Activated naive CD8-positive, alpha-beta T cell treated with anti-CD3 and anti-CD28 coated beads, Interleukin-2, amount 10 ng/mL, durations not matched to agents 7 days and 5 days (primary cell): ENCODE measurements around the gene CDC42EP3. TPM values are rescaled to one million over a fixed set of nuclear protein-coding genes. Genes with fewer than 3 reads are reported as not detected.

Experiments used
- ATAC-seq: fragments of 150-1000 bp; cut with Tn5 transposase; one replicate; pipeline ENCODE4 v1.10.0; 2021; ENCODE audit warnings: low read depth, moderate library complexity
- POLR2A ChIA-PET: fragments of 350-600 bp; sonication (Branson Sonifier 250); formaldehyde crosslinking; loops from one replicate; lab custom pipeline; 2021; ENCODE audit warnings: antibody characterized with exemption; lab: Charles Lee
- DNase-seq: peaks from one replicate; pipeline ENCODE4 v3.0.0; 2021
- H3K27ac Mint-ChIP-seq: one replicate; pipeline ENCODE4 v1.8.0; 2022; ENCODE audit warnings: mild to moderate bottlenecking, mixed read lengths
- H3K27me3 Mint-ChIP-seq: one replicate; pipeline ENCODE4 v1.8.0; 2022; ENCODE audit warnings: mild to moderate bottlenecking, moderate library complexity, mixed read lengths
- H3K36me3 Mint-ChIP-seq: one replicate; pipeline ENCODE4 v1.8.0; 2021; ENCODE audit warnings: mild to moderate bottlenecking, mixed read lengths
- H3K4me1 Mint-ChIP-seq: one replicate; pipeline ENCODE4 v1.8.0; 2021; ENCODE audit warnings: mixed read lengths
- H3K4me3 Mint-ChIP-seq: one replicate; pipeline ENCODE4 v1.8.0; 2022; ENCODE audit warnings: mild to moderate bottlenecking, moderate library complexity, mixed read lengths
- H3K9me3 Mint-ChIP-seq: one replicate; pipeline ENCODE4 v1.8.0; 2021; ENCODE audit warnings: mixed read lengths
- total RNA-seq, 2 experiments: library from RNA; stranded (reverse); gene quantifications; one replicate each; pipeline ENCODE4 v1.2.3, GENCODE V29; 2021

The CDC42EP3 gene
- total RNA-seq, 2 experiments from 2014 or later = 39.5 to 40.1 TPM

GRCh38 chr2:37625796-37626571, 45.5 kb downstream of the CDC42EP3 start:
- no peaks in the 10 kb centered on the region for H3K27me3 Mint-ChIP-seq
- no peaks in the 10 kb centered on the region for H3K9me3 Mint-ChIP-seq
- ATAC-seq (peak; percentile 85), DNase-seq (peak; percentile 49)
- H3K4me3 Mint-ChIP-seq = peak overlapping the region; percentile 73
- peaks cover 42% of the 10 kb centered on the region for H3K4me1 Mint-ChIP-seq
- H3K27ac Mint-ChIP-seq = peak overlapping the region; percentile 90
- POLR2A ChIA-PET = interaction anchor here (0.8 to 2.9 kb wide), 6 partner anchors 11 to 46 kb away, joined by 3 to 15 read pairs (median 6); partner anchors contain the start of gene CDC42EP3
- peaks cover 3% of the 10 kb centered on the region for H3K36me3 Mint-ChIP-seq

- no peaks in the 10 kb centered on the region for H3K27me3 Mint-ChIP-seq
- H3K4me3 Mint-ChIP-seq = peak overlapping the region; percentile 1
- DNase-seq = no peak
- no peak for ATAC-seq
- H3K4me1 Mint-ChIP-seq = peaks cover 37% of the 10 kb centered on the region
- H3K36me3 Mint-ChIP-seq = peaks cover 3% of the 10 kb centered on the region
- H3K9me3 Mint-ChIP-seq = no peaks in the 10 kb centered on the region
- H3K27ac Mint-ChIP-seq = peak overlapping the region; percentile 40
- POLR2A ChIA-PET = interaction anchor here (0.8 to 2.9 kb wide), 5 partner anchors 10 to 47 kb away, joined by 3 to 15 read pairs (median 8); partner anchors contain the start of gene CDC42EP3
These were observed 46.3 kb downstream of the CDC42EP3 start for GRCh38 chr2:37625156-37625555.

GRCh38 chr2:37623971-37624900, 47.2 kb downstream of the CDC42EP3 start:
- peaks cover 3% of the 10 kb centered on the region for H3K36me3 Mint-ChIP-seq
- POLR2A ChIA-PET = interaction anchor here (1.1 to 2.9 kb wide), 5 partner anchors 9 to 47 kb away, joined by 3 to 15 read pairs (median 6); partner anchors contain the start of gene CDC42EP3
- H3K4me1 Mint-ChIP-seq = peaks cover 33% of the 10 kb centered on the region
- DNase-seq (no peak), ATAC-seq (peak; percentile 60)
- no peaks in the 10 kb centered on the region for H3K27me3 Mint-ChIP-seq
- peak overlapping the region; percentile 42 for H3K4me3 Mint-ChIP-seq
- H3K27ac Mint-ChIP-seq = peak overlapping the region; percentile 31
- H3K9me3 Mint-ChIP-seq = no peaks in the 10 kb centered on the region

- Mint-ChIP-seq H3K36me3 (peaks cover 3% of the 10 kb centered on the region), H3K27ac (no peak overlapping the region), H3K4me3 (no peak overlapping the region), H3K9me3 (no peaks in the 10 kb centered on the region), H3K27me3 (no peaks in the 10 kb centered on the region), H3K4me1 (peaks cover 33% of the 10 kb centered on the region)
- POLR2A ChIA-PET = interaction anchor here (1.1 to 1.7 kb wide), 3 partner anchors 9 to 37 kb away, joined by 3 to 6 read pairs (median 3); no protein-coding TSS in a partner anchor
- ATAC-seq (no peak), DNase-seq (no peak)
These were observed 48.0 kb downstream of the CDC42EP3 start for GRCh38 chr2:37623406-37623805.

GRCh38 chr2:37622450-37623100, 48.9 kb downstream of the CDC42EP3 start:
- Mint-ChIP-seq H3K27ac (no peak overlapping the region), H3K4me3 (no peak overlapping the region), H3K27me3 (no peaks in the 10 kb centered on the region), H3K9me3 (no peaks in the 10 kb centered on the region), H3K36me3 (peaks cover 3% of the 10 kb centered on the region), H3K4me1 (peaks cover 33% of the 10 kb centered on the region)
- ATAC-seq (no peak), DNase-seq (no peak)
- POLR2A ChIA-PET = interaction anchor here (1.3 to 1.7 kb wide), 2 partner anchors 22 to 36 kb away, joined by 3 read pairs; no protein-coding TSS in a partner anchor

- Mint-ChIP-seq H3K4me3 (no peak overlapping the region), H3K27me3 (no peaks in the 10 kb centered on the region), H3K4me1 (peaks cover 38% of the 10 kb centered on the region), H3K27ac (no peak overlapping the region), H3K9me3 (no peaks in the 10 kb centered on the region), H3K36me3 (peaks cover 3% of the 10 kb centered on the region)
- DNase-seq (no peak), ATAC-seq (no peak)
- POLR2A ChIA-PET = no interaction called here
These were observed 50.2 kb downstream of the CDC42EP3 start for GRCh38 chr2:37621199-37621598.

- H3K36me3 Mint-ChIP-seq = peaks cover 3% of the 10 kb centered on the region
- no peaks in the 10 kb centered on the region for H3K9me3 Mint-ChIP-seq
- no peak overlapping the region for H3K4me3 Mint-ChIP-seq
- H3K27me3 Mint-ChIP-seq = no peaks in the 10 kb centered on the region
- POLR2A ChIA-PET = interaction anchor here (1.0 kb wide), 1 partner anchor 35 kb away, joined by 4 read pairs; no protein-coding TSS in a partner anchor
- peaks cover 35% of the 10 kb centered on the region for H3K4me1 Mint-ChIP-seq
- ATAC-seq (no peak), DNase-seq (no peak)
- H3K27ac Mint-ChIP-seq = no peak overlapping the region
These were observed 51.5 kb downstream of the CDC42EP3 start for GRCh38 chr2:37619959-37620300.

- H3K4me3 Mint-ChIP-seq = no peak overlapping the region
- POLR2A ChIA-PET = interaction anchor here (1.0 kb wide), 1 partner anchor 35 kb away, joined by 4 read pairs; no protein-coding TSS in a partner anchor
- H3K27ac Mint-ChIP-seq = no peak overlapping the region
- peaks cover 30% of the 10 kb centered on the region for H3K4me1 Mint-ChIP-seq
- H3K36me3 Mint-ChIP-seq = peaks cover 3% of the 10 kb centered on the region
- no peaks in the 10 kb centered on the region for H3K27me3 Mint-ChIP-seq
- no peak for ATAC-seq
- no peaks in the 10 kb centered on the region for H3K9me3 Mint-ChIP-seq
- no peak for DNase-seq
These were observed 52.0 kb downstream of the CDC42EP3 start for GRCh38 chr2:37619230-37619958.

- DNase-seq = no peak
- POLR2A ChIA-PET = no interaction called here
- H3K36me3 Mint-ChIP-seq = no peaks in the 10 kb centered on the region
- no peak overlapping the region for H3K27ac Mint-ChIP-seq
- H3K4me1 Mint-ChIP-seq = peaks cover 20% of the 10 kb centered on the region
- H3K4me3 Mint-ChIP-seq = no peak overlapping the region
- no peaks in the 10 kb centered on the region for H3K9me3 Mint-ChIP-seq
- ATAC-seq = no peak
- no peaks in the 10 kb centered on the region for H3K27me3 Mint-ChIP-seq
These were observed 53.1 kb downstream of the CDC42EP3 start for GRCh38 chr2:37618326-37618725.

GRCh38 chr2:37617119-37617892, 54.1 kb downstream of the CDC42EP3 start:
- H3K4me1 Mint-ChIP-seq = peaks cover 20% of the 10 kb centered on the region

GRCh38 chr2:37616677-37617005, 54.8 kb downstream of the CDC42EP3 start:
- DNase-seq (no peak), ATAC-seq (no peak)
- Mint-ChIP-seq H3K4me3 (no peak overlapping the region), H3K27me3 (no peaks in the 10 kb centered on the region), H3K4me1 (peaks cover 20% of the 10 kb centered on the region), H3K36me3 (no peaks in the 10 kb centered on the region), H3K27ac (no peak overlapping the region), H3K9me3 (no peaks in the 10 kb centered on the region)
- POLR2A ChIA-PET = interaction anchor here (2.7 kb wide), 1 partner anchor 9 kb away, joined by 8 read pairs; no protein-coding TSS in a partner anchor

More at GRCh38 chr2:37617119-37617892, 54.1 kb downstream of the CDC42EP3 start:
- DNase-seq (no peak), ATAC-seq (no peak)
- POLR2A ChIA-PET = no interaction called here
- no peaks in the 10 kb centered on the region for H3K9me3 Mint-ChIP-seq
- H3K27me3 Mint-ChIP-seq = no peaks in the 10 kb centered on the region
- no peaks in the 10 kb centered on the region for H3K36me3 Mint-ChIP-seq
- no peak overlapping the region for H3K4me3 Mint-ChIP-seq
- H3K27ac Mint-ChIP-seq = peak overlapping the region; percentile 44
